Lower leg skin (tissue), 3 donors: Measurements from ENCODE around the gene KASH5.

Experiments used
- POLR2A ChIP-seq, 2 donors: fragments of 450-650 bp; IDR thresholded peaks; one replicate each; pipeline ENCODE4 v1.6.1; 2016 to 2017; ENCODE audit warnings: antibody characterized with exemption in 2 of 2, mild to moderate bottlenecking in 1 of 2, moderate library complexity in 1 of 2
- TF ChIP-seq, protein P1 (sequence below), 3 donors: fragments of 450-650 bp; IDR thresholded peaks; one replicate each; pipeline ENCODE4 v1.5.1; 2016; ENCODE audit warnings: antibody characterized with exemption in 3 of 3, mild to moderate bottlenecking in 3 of 3, moderate library complexity in 2 of 3

GRCh38 chr19:49425178-49425577 is 37.1 kb downstream of the KASH5 start, which contains the start of gene GFY:
- TF ChIP-seq, protein P1, sequence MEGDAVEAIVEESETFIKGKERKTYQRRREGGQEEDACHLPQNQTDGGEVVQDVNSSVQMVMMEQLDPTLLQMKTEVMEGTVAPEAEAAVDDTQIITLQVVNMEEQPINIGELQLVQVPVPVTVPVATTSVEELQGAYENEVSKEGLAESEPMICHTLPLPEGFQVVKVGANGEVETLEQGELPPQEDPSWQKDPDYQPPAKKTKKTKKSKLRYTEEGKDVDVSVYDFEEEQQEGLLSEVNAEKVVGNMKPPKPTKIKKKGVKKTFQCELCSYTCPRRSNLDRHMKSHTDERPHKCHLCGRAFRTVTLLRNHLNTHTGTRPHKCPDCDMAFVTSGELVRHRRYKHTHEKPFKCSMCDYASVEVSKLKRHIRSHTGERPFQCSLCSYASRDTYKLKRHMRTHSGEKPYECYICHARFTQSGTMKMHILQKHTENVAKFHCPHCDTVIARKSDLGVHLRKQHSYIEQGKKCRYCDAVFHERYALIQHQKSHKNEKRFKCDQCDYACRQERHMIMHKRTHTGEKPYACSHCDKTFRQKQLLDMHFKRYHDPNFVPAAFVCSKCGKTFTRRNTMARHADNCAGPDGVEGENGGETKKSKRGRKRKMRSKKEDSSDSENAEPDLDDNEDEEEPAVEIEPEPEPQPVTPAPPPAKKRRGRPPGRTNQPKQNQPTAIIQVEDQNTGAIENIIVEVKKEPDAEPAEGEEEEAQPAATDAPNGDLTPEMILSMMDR (IDR thresholded peaks at IDR 0.05), result no peak
- no peak for TF ChIP-seq POLR2A (IDR thresholded peaks at IDR 0.05)
